Esophagus muscularis mucosa (tissue), 3 donors: ENCODE measurements around the gene MBD1.

Experiments used
- POLR2A ChIP-seq: fragments of 450-650 bp; IDR thresholded peaks from one replicate; pipeline ENCODE4 v1.6.1; 2017; ENCODE audit warnings: antibody characterized with exemption, moderate library complexity, mild to moderate bottlenecking, low read depth
- TF ChIP-seq, protein P1 (sequence below), 3 experiments: fragments of 200-600 bp in 2 of 3; fragments of 450-650 bp in 1 of 3; sonication (generic) in 2 of 3; IDR thresholded peaks; one replicate each; pipeline ENCODE4 v1.5.1; 2017 to 2019; ENCODE audit warnings: antibody characterized with exemption in 3 of 3, mild to moderate bottlenecking in 2 of 3, moderate library complexity in 1 of 3

DNA sequence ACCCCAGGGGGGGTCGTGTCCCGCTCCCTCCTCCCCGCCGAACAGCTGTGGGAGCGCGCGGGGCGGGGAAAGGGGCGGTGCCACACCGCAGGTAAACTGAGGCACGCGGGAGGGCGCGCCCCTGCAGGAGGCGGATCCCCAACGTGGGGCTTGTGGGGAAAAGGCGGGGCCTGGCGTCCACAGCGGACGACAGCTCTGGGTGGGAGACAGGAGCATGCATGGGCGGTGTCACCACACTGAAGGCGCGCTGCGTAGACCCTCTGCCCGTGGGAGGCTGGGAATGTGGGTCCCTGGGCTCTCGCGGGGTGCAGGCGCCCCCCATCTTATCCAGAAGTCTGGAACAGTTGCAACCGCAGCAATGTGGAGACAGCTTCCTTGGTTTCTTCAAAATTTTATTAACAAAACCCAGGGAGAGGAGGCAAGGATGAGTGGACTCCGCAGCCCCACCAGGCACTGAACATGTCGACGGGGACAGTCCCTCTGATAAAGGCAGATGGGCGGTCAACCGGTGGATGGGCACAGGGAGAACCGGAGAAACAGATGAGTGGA lies 723 bp upstream of the MBD1 start:
- TF ChIP-seq, protein P1, sequence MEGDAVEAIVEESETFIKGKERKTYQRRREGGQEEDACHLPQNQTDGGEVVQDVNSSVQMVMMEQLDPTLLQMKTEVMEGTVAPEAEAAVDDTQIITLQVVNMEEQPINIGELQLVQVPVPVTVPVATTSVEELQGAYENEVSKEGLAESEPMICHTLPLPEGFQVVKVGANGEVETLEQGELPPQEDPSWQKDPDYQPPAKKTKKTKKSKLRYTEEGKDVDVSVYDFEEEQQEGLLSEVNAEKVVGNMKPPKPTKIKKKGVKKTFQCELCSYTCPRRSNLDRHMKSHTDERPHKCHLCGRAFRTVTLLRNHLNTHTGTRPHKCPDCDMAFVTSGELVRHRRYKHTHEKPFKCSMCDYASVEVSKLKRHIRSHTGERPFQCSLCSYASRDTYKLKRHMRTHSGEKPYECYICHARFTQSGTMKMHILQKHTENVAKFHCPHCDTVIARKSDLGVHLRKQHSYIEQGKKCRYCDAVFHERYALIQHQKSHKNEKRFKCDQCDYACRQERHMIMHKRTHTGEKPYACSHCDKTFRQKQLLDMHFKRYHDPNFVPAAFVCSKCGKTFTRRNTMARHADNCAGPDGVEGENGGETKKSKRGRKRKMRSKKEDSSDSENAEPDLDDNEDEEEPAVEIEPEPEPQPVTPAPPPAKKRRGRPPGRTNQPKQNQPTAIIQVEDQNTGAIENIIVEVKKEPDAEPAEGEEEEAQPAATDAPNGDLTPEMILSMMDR (IDR thresholded peaks at IDR 0.05) = no peak
- TF ChIP-seq POLR2A = no peak
